ENCODE results near the gene GAS5. TPM values are rescaled to one million over a fixed set of nuclear protein-coding genes. Genes with fewer than 3 reads are reported as not detected.

Gene GAS5
- total and polyA plus RNA-seq, 3 experiments from 2014 or later, result 245 to 1,102 (median 1,056) TPM

- H3K4me1 ChIP-seq (ENCODE audit: insufficient read depth, low read length), result no peaks in the 10 kb centered on the region
- no peaks in the 10 kb centered on the region for H3K9me3 ChIP-seq (ENCODE audit: low read length)
- no peak for DNase-seq
- CTCF ChIA-PET, result no interaction called here
- H3K27ac ChIP-seq (ENCODE audit: low read depth, low read length), result no peak overlapping the region
- Mint-ChIP-seq H3K9me3 (no peaks in the 10 kb centered on the region), H3K27ac (no peak overlapping the region), H3K4me3 (no peak overlapping the region), H3K4me1 (peaks cover 0 to 2% (median 0%) of the 10 kb centered on the region in 3 donors), H3K27me3 (no peaks in the 10 kb centered on the region), H3K36me3 (peaks cover 0 to 71% (median 9%) of the 10 kb centered on the region in 3 donors)
- no peak overlapping the region for H3K4me3 ChIP-seq (ENCODE audit: low read length)
- POLR2A ChIA-PET, result no interaction called here
- peaks cover 13% of the 10 kb centered on the region for H3K36me3 ChIP-seq (ENCODE audit: insufficient read depth, low read length)
- no peaks in the 10 kb centered on the region for H3K27me3 ChIP-seq (ENCODE audit: insufficient read depth, low read length, poor library complexity, severe bottlenecking)
Measured at GRCh38 chr1:173853074-173853473, 14.7 kb downstream of the GAS5 start.

- Mint-ChIP-seq H3K9me3 (no peaks in the 10 kb centered on the region), H3K27ac (no peak overlapping the region), H3K4me3 (no peak overlapping the region), H3K36me3 (peaks cover 0 to 67% (median 7%) of the 10 kb centered on the region in 3 donors), H3K27me3 (no peaks in the 10 kb centered on the region), H3K4me1 (peaks cover 0 to 5% (median 2%) of the 10 kb centered on the region in 3 donors)
- Histone ChIP-seq H3K4me3 (ENCODE audit: low read length) (no peak overlapping the region), H3K36me3 (ENCODE audit: insufficient read depth, low read length) (peaks cover 12% of the 10 kb centered on the region), H3K27ac (ENCODE audit: low read depth, low read length) (no peak overlapping the region), H3K4me1 (ENCODE audit: insufficient read depth, low read length) (no peaks in the 10 kb centered on the region), H3K9me3 (ENCODE audit: low read length) (no peaks in the 10 kb centered on the region), H3K27me3 (ENCODE audit: insufficient read depth, low read length, poor library complexity, severe bottlenecking) (no peaks in the 10 kb centered on the region)
- ChIA-PET POLR2A (no interaction called here), CTCF (interaction anchor here (0.6 to 1.3 kb wide), 2 partner anchors 16 to 98 kb away, joined by 3 to 4 read pairs; partner anchors contain the start of genes GAS5 and ZBTB37)
- DNase-seq, result no peak
Measured at GRCh38 chr1:173852105-173852504, 15.7 kb downstream of the GAS5 start.

GRCh38 chr1:173832748-173833147 is 35.0 kb downstream of the GAS5 start:
- Histone ChIP-seq H3K36me3 (ENCODE audit: insufficient read depth, low read length) (peaks cover 24% of the 10 kb centered on the region), H3K4me3 (ENCODE audit: low read length) (no peak overlapping the region), H3K4me1 (ENCODE audit: insufficient read depth, low read length) (no peaks in the 10 kb centered on the region), H3K27me3 (ENCODE audit: insufficient read depth, low read length, poor library complexity, severe bottlenecking) (no peaks in the 10 kb centered on the region), H3K27ac (ENCODE audit: low read depth, low read length) (no peak overlapping the region), H3K9me3 (ENCODE audit: low read length) (no peaks in the 10 kb centered on the region)
- Mint-ChIP-seq H3K27me3 (no peaks in the 10 kb centered on the region), H3K9me3 (no peaks in the 10 kb centered on the region), H3K27ac (no peak overlapping the region), H3K36me3 (peaks cover 0 to 49% (median 17%) of the 10 kb centered on the region in 3 donors), H3K4me3 (no peak overlapping the region), H3K4me1 (peaks cover 0 to 11% (median 3%) of the 10 kb centered on the region in 3 donors)
- no peak for DNase-seq
- ChIA-PET CTCF (no interaction called here), POLR2A (interaction anchor here (0.6 kb wide), 1 partner anchor 8 kb away, joined by 3 read pairs; no protein-coding TSS in a partner anchor)

GRCh38 chr1:173827611-173828010 is 40.2 kb downstream of the GAS5 start:
- Histone ChIP-seq H3K4me3 (ENCODE audit: low read length) (no peak overlapping the region), H3K27ac (ENCODE audit: low read depth, low read length) (no peak overlapping the region), H3K36me3 (ENCODE audit: insufficient read depth, low read length) (peaks cover 8% of the 10 kb centered on the region), H3K4me1 (ENCODE audit: insufficient read depth, low read length) (peaks cover 12% of the 10 kb centered on the region), H3K9me3 (ENCODE audit: low read length) (no peaks in the 10 kb centered on the region), H3K27me3 (ENCODE audit: insufficient read depth, low read length, poor library complexity, severe bottlenecking) (no peaks in the 10 kb centered on the region)
- Mint-ChIP-seq H3K27me3 (no peaks in the 10 kb centered on the region), H3K4me1 (peaks cover 27 to 50% (median 36%) of the 10 kb centered on the region in 3 donors), H3K4me3 (no peak overlapping the region), H3K27ac (peak overlapping the region in 2 of 8 donors; percentile 12 to 27), H3K36me3 (peaks cover 0 to 35% (median 10%) of the 10 kb centered on the region in 3 donors), H3K9me3 (no peaks in the 10 kb centered on the region)
- DNase-seq, result no peak
- ChIA-PET CTCF (interaction anchor here (1.5 to 2.0 kb wide), 2 partner anchors 8 to 398 kb away, joined by 4 to 7 read pairs; no protein-coding TSS in a partner anchor), POLR2A (no interaction called here)

GRCh38 chr1:173824315-173825081 is 43.3 kb downstream of the GAS5 start, which contains the start of the genes CENPL and DARS2:
TSS of gene CENPL (minus strand) at chr1:173824883. CDS start at chr1:173811299, 13,584 bp downstream.
TSS of gene DARS2 (plus strand) at chr1:173824673. CDS start at chr1:173825230, 557 bp downstream.
- Histone ChIP-seq H3K27ac (ENCODE audit: low read depth, low read length) (peak within 1 kb of the TSS; percentile 93), H3K4me3 (ENCODE audit: low read length) (peak within 1 kb of the TSS; percentile 95), H3K27me3 (ENCODE audit: insufficient read depth, low read length, poor library complexity, severe bottlenecking) (no peaks in the 10 kb centered on the region), H3K36me3 (ENCODE audit: insufficient read depth, low read length) (no peaks in the 10 kb centered on the region), H3K4me1 (ENCODE audit: insufficient read depth, low read length) (peaks cover 18% of the 10 kb centered on the region), H3K9me3 (ENCODE audit: low read length) (no peaks in the 10 kb centered on the region)
- ChIA-PET POLR2A (interaction anchor here (0.6 to 2.0 kb wide), 10 partner anchors 9 to 1175 kb away, joined by 3 to 15 read pairs (median 5); partner anchors contain the start of genes GAS5, KLHL20, PRDX6 and RC3H1), CTCF (interaction anchor here (0.7 to 2.8 kb wide), 12 partner anchors 10 to 1081 kb away, joined by 3 to 23 read pairs (median 4); partner anchors contain the start of genes GAS5, KLHL20 and ZBTB37)
- Mint-ChIP-seq H3K27ac (peak within 1 kb of the TSS; percentile 89 to 99 (median 94)), H3K4me1 (peaks cover 38 to 71% (median 57%) of the 10 kb centered on the region in 3 donors), H3K9me3 (no peaks in the 10 kb centered on the region), H3K4me3 (peak within 1 kb of the TSS; percentile 89 to 99 (median 92)), H3K27me3 (no peaks in the 10 kb centered on the region), H3K36me3 (peaks cover 0 to 19% (median 7%) of the 10 kb centered on the region in 3 donors)
- peak; percentile 79 to 93 (median 91) for DNase-seq

GRCh38 chr1:173823781-173824314 is 43.9 kb downstream of the GAS5 start:
- POLR2A ChIA-PET, result interaction anchor here (0.6 to 2.0 kb wide), 9 partner anchors 42 to 1175 kb away, joined by 3 to 15 read pairs (median 6); partner anchors contain the start of genes GAS5, KLHL20, PRDX6 and RC3H1
- Mint-ChIP-seq H3K4me1 (peaks cover 38 to 67% (median 57%) of the 10 kb centered on the region in 3 donors), H3K27ac (peak overlapping the region; percentile 89 to 99 (median 94)), H3K36me3 (peaks cover 0 to 17% (median 7%) of the 10 kb centered on the region in 3 donors), H3K9me3 (no peaks in the 10 kb centered on the region), H3K4me3 (peak overlapping the region; percentile 89 to 99 (median 92)), H3K27me3 (no peaks in the 10 kb centered on the region)
- H3K9me3 ChIP-seq (ENCODE audit: low read length), result no peaks in the 10 kb centered on the region
- no peaks in the 10 kb centered on the region for H3K36me3 ChIP-seq (ENCODE audit: insufficient read depth, low read length)
- no peak for DNase-seq
- H3K27ac ChIP-seq (ENCODE audit: low read depth, low read length), result peak overlapping the region; percentile 93
- H3K4me1 ChIP-seq (ENCODE audit: insufficient read depth, low read length), result peaks cover 18% of the 10 kb centered on the region
- no peaks in the 10 kb centered on the region for H3K27me3 ChIP-seq (ENCODE audit: insufficient read depth, low read length, poor library complexity, severe bottlenecking)
- peak overlapping the region; percentile 95 for H3K4me3 ChIP-seq (ENCODE audit: low read length)
- CTCF ChIA-PET, result interaction anchor here (0.8 to 2.8 kb wide), 6 partner anchors 41 to 1081 kb away, joined by 3 to 23 read pairs (median 4); partner anchors contain the start of gene KLHL20

- H3K9me3 Mint-ChIP-seq, result no peaks in the 10 kb centered on the region
- H3K4me3 Mint-ChIP-seq, result peak overlapping the region in 2 of 7 donors; percentile 15 to 42
- DNase-seq, result no peak
- H3K4me1 Mint-ChIP-seq, result peaks cover 33 to 59% (median 52%) of the 10 kb centered on the region in 3 donors
- Histone ChIP-seq H3K27ac (ENCODE audit: low read depth, low read length) (no peak overlapping the region), H3K27me3 (ENCODE audit: insufficient read depth, low read length, poor library complexity, severe bottlenecking) (no peaks in the 10 kb centered on the region), H3K4me3 (ENCODE audit: low read length) (no peak overlapping the region), H3K9me3 (ENCODE audit: low read length) (no peaks in the 10 kb centered on the region), H3K36me3 (ENCODE audit: insufficient read depth, low read length) (no peaks in the 10 kb centered on the region), H3K4me1 (ENCODE audit: insufficient read depth, low read length) (peaks cover 18% of the 10 kb centered on the region)
- peak overlapping the region in 1 of 8 donors; percentile 15 for H3K27ac Mint-ChIP-seq
- no peaks in the 10 kb centered on the region for H3K27me3 Mint-ChIP-seq
- H3K36me3 Mint-ChIP-seq, result peaks cover 0 to 27% (median 2%) of the 10 kb centered on the region in 3 donors
- POLR2A ChIA-PET, result no interaction called here
- CTCF ChIA-PET, result no interaction called here
Measured at GRCh38 chr1:173821680-173822079, 46.1 kb downstream of the GAS5 start.

All from CD8-positive, alpha-beta memory T cell (primary cell).